ENCODE results near the gene ZCCHC7. TPM values are rescaled to one million over a fixed set of nuclear protein-coding genes. Genes with fewer than 3 reads are reported as not detected.

The ZCCHC7 gene
- total RNA-seq, 3 donors from 2014 or later (not counting 1 experiment from before 2014, with no cell fraction given): 42.4 to 43.2 (median 42.8) TPM

DNA sequence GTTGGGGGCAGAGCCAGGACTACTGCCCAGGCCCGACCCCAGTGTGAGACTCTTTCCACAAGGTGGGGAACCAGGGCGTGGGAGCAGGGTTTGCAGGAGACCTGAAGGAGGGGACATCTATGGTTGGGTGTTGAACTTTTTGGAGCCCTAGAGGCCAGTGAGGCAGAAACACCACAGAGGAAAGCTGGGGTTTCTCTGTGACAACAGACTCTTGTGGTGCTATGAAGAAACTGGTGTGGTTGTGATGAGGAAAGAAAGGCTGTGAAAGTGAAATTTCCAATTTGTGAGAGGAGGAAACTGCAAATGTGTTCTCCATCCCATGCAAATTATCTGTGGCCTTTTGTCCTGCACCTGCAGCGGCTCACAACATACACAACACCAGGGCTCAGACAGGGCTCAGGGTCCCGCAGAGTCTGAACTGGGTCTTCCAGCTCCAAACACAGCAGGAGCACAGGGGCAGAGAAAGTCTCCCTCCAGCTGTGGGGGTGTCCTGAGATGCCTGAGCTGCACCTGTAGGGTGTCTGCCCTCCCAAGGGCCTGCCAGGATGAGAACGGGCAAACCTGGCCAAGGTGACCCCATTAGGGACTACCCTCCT is 250.7 kb downstream of the ZCCHC7 start:
- H3K4me1 ChIP-seq (ENCODE audit: control insufficient read depth, insufficient read depth, low read length): peaks cover 27% of the 10 kb centered on the region
- peak overlapping the region; percentile 78 for H3K27ac ChIP-seq (ENCODE audit: low read length)
- TF ChIP-seq CTCF (IDR thresholded peaks at IDR 0.05): no peak
- no peak overlapping the region for H3K4me3 ChIP-seq (ENCODE audit: low read length)
- DNase-seq: no peak
- intact Hi-C loops (cut with micrococcal nuclease): no loop called here
- Mint-ChIP-seq H3K4me1 (no peaks in the 10 kb centered on the region), H3K9me3 (no peaks in the 10 kb centered on the region), H3K36me3 (no peaks in the 10 kb centered on the region), H3K4me3 (no peak overlapping the region), H3K27me3 (ENCODE audit: low read depth in 2 of 2) (peaks cover 4 to 5% of the 10 kb centered on the region in 2 donors), H3K27ac (no peak overlapping the region)
- no peaks in the 10 kb centered on the region for H3K9me3 ChIP-seq (ENCODE audit: control insufficient read depth, insufficient read depth, low read length)
- 54% methylated on average over 5 of the region's 5 CpGs for WGBS (ENCODE audit: insufficient coverage)
- H3K27me3 ChIP-seq (ENCODE audit: control insufficient read depth, insufficient read depth, low read length): no peaks in the 10 kb centered on the region
- ATAC-seq: no peak
- H3K36me3 ChIP-seq (ENCODE audit: control insufficient read depth, insufficient read depth, low read length): no peaks in the 10 kb centered on the region

- 53% methylated on average over 20 of the region's 20 CpGs for WGBS (ENCODE audit: insufficient coverage)
- Mint-ChIP-seq H3K9me3 (no peaks in the 10 kb centered on the region), H3K27me3 (ENCODE audit: low read depth in 2 of 2) (peaks cover 5 to 7% of the 10 kb centered on the region in 2 donors), H3K4me1 (no peaks in the 10 kb centered on the region), H3K27ac (no peak overlapping the region), H3K36me3 (no peaks in the 10 kb centered on the region), H3K4me3 (no peak overlapping the region)
- H3K9me3 ChIP-seq (ENCODE audit: control insufficient read depth, insufficient read depth, low read length): no peaks in the 10 kb centered on the region
- H3K36me3 ChIP-seq (ENCODE audit: control insufficient read depth, insufficient read depth, low read length): no peaks in the 10 kb centered on the region
- peak overlapping the region; percentile 78 for H3K27ac ChIP-seq (ENCODE audit: low read length)
- ATAC-seq: no peak
- no peak for DNase-seq
- no peak for TF ChIP-seq CTCF (IDR thresholded peaks at IDR 0.05)
- intact Hi-C loops (cut with micrococcal nuclease): no loop called here
- no peaks in the 10 kb centered on the region for H3K27me3 ChIP-seq (ENCODE audit: control insufficient read depth, insufficient read depth, low read length)
- H3K4me1 ChIP-seq (ENCODE audit: control insufficient read depth, insufficient read depth, low read length): peaks cover 27% of the 10 kb centered on the region
- no peak overlapping the region for H3K4me3 ChIP-seq (ENCODE audit: low read length)
Observed at GRCh38 chr9:37371565-37372464, 251.4 kb downstream of the ZCCHC7 start.

GRCh38 chr9:37372839-37373238 is 252.5 kb downstream of the ZCCHC7 start:
- no peak overlapping the region for H3K27ac Mint-ChIP-seq
- H3K9me3 Mint-ChIP-seq: no peaks in the 10 kb centered on the region

More at GRCh38 chr9:37372839-37373238, 252.5 kb downstream of the ZCCHC7 start:
- no peaks in the 10 kb centered on the region for H3K4me1 Mint-ChIP-seq
- H3K36me3 ChIP-seq (ENCODE audit: control insufficient read depth, insufficient read depth, low read length): no peaks in the 10 kb centered on the region
- ATAC-seq: no peak
- no peaks in the 10 kb centered on the region for H3K9me3 ChIP-seq (ENCODE audit: control insufficient read depth, insufficient read depth, low read length)
- DNase-seq: no peak
- H3K4me3 ChIP-seq (ENCODE audit: low read length): no peak overlapping the region
- H3K27me3 Mint-ChIP-seq (ENCODE audit: low read depth in 2 of 2): peaks cover 5 to 14% of the 10 kb centered on the region in 2 donors
- 95% methylated on average over 3 of the region's 3 CpGs for WGBS (ENCODE audit: insufficient coverage)
- TF ChIP-seq CTCF (IDR thresholded peaks at IDR 0.05): no peak
- no peak overlapping the region for H3K27ac ChIP-seq (ENCODE audit: low read length)
- H3K4me3 Mint-ChIP-seq: no peak overlapping the region
- intact Hi-C loops (cut with micrococcal nuclease): no loop called here
- no peaks in the 10 kb centered on the region for H3K36me3 Mint-ChIP-seq
- H3K27me3 ChIP-seq (ENCODE audit: control insufficient read depth, insufficient read depth, low read length): no peaks in the 10 kb centered on the region
- peaks cover 27% of the 10 kb centered on the region for H3K4me1 ChIP-seq (ENCODE audit: control insufficient read depth, insufficient read depth, low read length)
